ENCODE results near the gene ETV6.

- no peak for TF ChIP-seq CTCF (IDR thresholded peaks at IDR 0.05)
- no peak for TF ChIP-seq REST (IDR thresholded peaks at IDR 0.05; ENCODE audit: insufficient read depth in 1 of 2, low read depth in 2 of 2, low read length in 1 of 2)
These were observed 3.8 kb downstream of the ETV6 start for GRCh38 chr12:11653215-11653753.

Data from Panc1 (cell line).